H9 (cell line): Measurements from ENCODE around the gene DES. TPM values are rescaled to one million over a fixed set of nuclear protein-coding genes. Genes with fewer than 3 reads are reported as not detected.

Source experiments
- DNase-seq: peaks from one replicate; pipeline ENCODE4 v3.0.0-alpha.2; 2017
- H2AFZ ChIP-seq: one replicate; pipeline ENCODE4 v1.6.1; 2013; ENCODE audit warnings: mild to moderate bottlenecking, low read length, control low read depth, moderate library complexity
- H2AK5ac ChIP-seq: 2 replicates; pipeline ENCODE4 v1.6.1; 2013; ENCODE audit warnings: low read length, control low read depth, mixed read lengths; ENCODE audit not compliant: insufficient read length
- H2BK120ac ChIP-seq: one replicate; pipeline ENCODE4 v1.6.1; 2013; ENCODE audit warnings: low read depth, mild to moderate bottlenecking, low read length, control low read depth, inconsistent platforms; ENCODE audit not compliant: poor library complexity, severe bottlenecking
- H2BK12ac ChIP-seq: 2 replicates; pipeline ENCODE4 v1.6.1; 2013; ENCODE audit warnings: low read length, control low read depth, mixed read lengths, low read depth; ENCODE audit not compliant: insufficient read length
- H2BK15ac ChIP-seq: 2 replicates; pipeline ENCODE4 v1.6.1; 2013; ENCODE audit warnings: low read depth, low read length, control low read depth
- H2BK20ac ChIP-seq: one replicate; pipeline ENCODE4 v1.6.1; 2013; ENCODE audit warnings: low read depth, mild to moderate bottlenecking, low read length, control low read depth, inconsistent platforms; ENCODE audit not compliant: poor library complexity, severe bottlenecking
- H2BK5ac ChIP-seq: 2 replicates; pipeline ENCODE4 v1.6.1; 2013; ENCODE audit warnings: low read length, control low read depth, mixed read lengths; ENCODE audit not compliant: insufficient read length
- H3K14ac ChIP-seq: 2 replicates; pipeline ENCODE4 v1.6.1; 2013; ENCODE audit warnings: low read length, control low read depth; ENCODE audit not compliant: insufficient read depth
- H3K18ac ChIP-seq: 2 replicates; pipeline ENCODE4 v1.6.1; 2013; ENCODE audit warnings: low read depth, mild to moderate bottlenecking, mixed read lengths, low read length, control low read depth; ENCODE audit not compliant: insufficient read length
- H3K23ac ChIP-seq: 2 replicates; pipeline ENCODE4 v1.6.1; 2013; ENCODE audit warnings: low read length, control low read depth, mixed read lengths, low read depth; ENCODE audit not compliant: insufficient read length
- H3K23me2 ChIP-seq: 2 replicates; pipeline ENCODE4 v1.6.1; 2013; ENCODE audit warnings: low read depth, mild to moderate bottlenecking, mixed read lengths, low read length, control low read depth; ENCODE audit not compliant: insufficient read length, poor library complexity, severe bottlenecking
- H3K27ac ChIP-seq: 2 replicates; pipeline ENCODE4 v1.5.1; 2013; ENCODE audit warnings: low read length, control low read depth, mixed read lengths, low read depth; ENCODE audit not compliant: insufficient read length
- H3K27me3 ChIP-seq: 2 replicates; pipeline ENCODE4 v1.6.1; 2013; ENCODE audit warnings: low read length, control low read depth, inconsistent platforms; ENCODE audit not compliant: insufficient read depth
- H3K4ac ChIP-seq: 2 replicates; pipeline ENCODE4 v1.6.1; 2013; ENCODE audit warnings: low read depth, mild to moderate bottlenecking, control low read depth, inconsistent platforms, low read length, moderate library complexity
- H3K4me1 ChIP-seq: 2 replicates; pipeline ENCODE4 v1.6.1; 2013; ENCODE audit warnings: low read length, control low read depth, inconsistent platforms; ENCODE audit not compliant: insufficient read depth
- H3K4me2 ChIP-seq: 2 replicates; pipeline ENCODE4 v1.6.1; 2013; ENCODE audit warnings: low read length, control low read depth, mixed read lengths; ENCODE audit not compliant: insufficient read length, insufficient read depth
- H3K56ac ChIP-seq: 2 replicates; pipeline ENCODE4 v1.6.1; 2013; ENCODE audit warnings: low read depth, mild to moderate bottlenecking, mixed read lengths, low read length, control low read depth; ENCODE audit not compliant: insufficient read length
- H3K79me1 ChIP-seq: 2 replicates; pipeline ENCODE4 v1.6.1; 2013; ENCODE audit warnings: low read depth, mild to moderate bottlenecking, moderate library complexity, low read length, control low read depth, inconsistent platforms; ENCODE audit not compliant: insufficient read depth, poor library complexity, severe bottlenecking
- H3K79me2 ChIP-seq: 2 replicates; pipeline ENCODE4 v1.6.1; 2013; ENCODE audit warnings: low read length, control low read depth, inconsistent platforms; ENCODE audit not compliant: insufficient read depth
- H3K9ac ChIP-seq: 2 replicates; pipeline ENCODE4 v1.6.1; 2013; ENCODE audit warnings: low read length, control low read depth, mixed read lengths; ENCODE audit not compliant: insufficient read length; ENCODE audit errors: extremely low read depth
- H3K9me3 ChIP-seq: one replicate; pipeline ENCODE4 v1.6.1; 2013; ENCODE audit warnings: low read depth, low read length, inconsistent platforms; ENCODE audit not compliant: control insufficient read depth
- H3T11ph ChIP-seq: one replicate; pipeline ENCODE4 v1.6.1; 2013; ENCODE audit warnings: mild to moderate bottlenecking, low read length, control low read depth, inconsistent platforms
- H4K20me1 ChIP-seq: one replicate; pipeline ENCODE4 v1.6.1; 2013; ENCODE audit not compliant: control insufficient read depth, insufficient read length, insufficient read depth
- H4K5ac ChIP-seq: 2 replicates; pipeline ENCODE4 v1.6.1; 2013; ENCODE audit warnings: low read depth, mild to moderate bottlenecking, mixed read lengths, low read length, control low read depth; ENCODE audit not compliant: insufficient read length
- H4K8ac ChIP-seq: replicated peaks from 2 replicates; pipeline ENCODE4 v1.6.1; 2013; ENCODE audit warnings: low read length, control low read depth, mixed read lengths, low read depth; ENCODE audit not compliant: insufficient read length
- H4K91ac ChIP-seq: 2 replicates; pipeline ENCODE4 v1.6.1; 2013; ENCODE audit warnings: low read depth, mild to moderate bottlenecking, moderate library complexity, mixed read lengths, low read length, control low read depth; ENCODE audit not compliant: insufficient read length
- H3K27ac Mint-ChIP-seq, 3 experiments: 2 replicates in 2 of 3; 3 replicates in 1 of 3; pipeline ENCODE4 v1.8.0; 2020 to 2021; ENCODE audit warnings: mixed read lengths in 3 of 3, mild to moderate bottlenecking in 1 of 3, moderate library complexity in 1 of 3
- H3K27me3 Mint-ChIP-seq: 2 replicates; pipeline ENCODE4 v1.8.0; 2021; ENCODE audit warnings: low read depth, mild to moderate bottlenecking, moderate library complexity, mixed read lengths
- H3K36me3 Mint-ChIP-seq, 3 experiments: 2 replicates in 2 of 3; 3 replicates in 1 of 3; pipeline ENCODE4 v1.8.0; 2020 to 2021; ENCODE audit warnings: low read depth in 3 of 3, mixed read lengths in 3 of 3; ENCODE audit not compliant: insufficient read depth in 1 of 3
- H3K4me1 Mint-ChIP-seq, 2 experiments: 2 replicates each; pipeline ENCODE4 v1.8.0; 2020; ENCODE audit warnings: mixed read lengths in 2 of 2
- H3K4me3 Mint-ChIP-seq, 2 experiments: 2 replicates in 1 of 2; 3 replicates in 1 of 2; pipeline ENCODE4 v1.8.0; 2020 to 2021; ENCODE audit warnings: mild to moderate bottlenecking in 2 of 2, mixed read lengths in 2 of 2, moderate library complexity in 1 of 2
- H3K9me3 Mint-ChIP-seq, 2 experiments: 2 replicates in 1 of 2; 3 replicates in 1 of 2; pipeline ENCODE4 v1.8.0; 2020; ENCODE audit warnings: mild to moderate bottlenecking in 2 of 2, mixed read lengths in 2 of 2, moderate library complexity in 1 of 2
- WGBS: extraction: QIAGEN DNeasy Blood & Tissue Kit; methylation state at CpG from one replicate; pipeline ENCODE4 v1.1.7; 2013; ENCODE audit warnings: missing lambda C conversion rate, low lambda C conversion rate, mixed read lengths; ENCODE audit not compliant: insufficient read length; ENCODE audit errors: extremely low coverage; 5-methylcytosine and 5-hydroxymethylcytosine counted together
- total RNA-seq: library from RNA; stranded (reverse); gene quantifications from 2 replicates; pipeline ENCODE4 v1.2.1, GENCODE V29; 2021
- TF ChIP-seq, protein P1 (sequence below): fragments of 200-600 bp; sonication (generic); conservative IDR thresholded peaks from 3 replicates; pipeline ENCODE4 v1.8.0; 2021; ENCODE audit warnings: antibody characterized with exemption, mild to moderate bottlenecking

The DES gene
- total RNA-seq, 1 experiment from 2014 or later, result 4.6 TPM

DNA sequence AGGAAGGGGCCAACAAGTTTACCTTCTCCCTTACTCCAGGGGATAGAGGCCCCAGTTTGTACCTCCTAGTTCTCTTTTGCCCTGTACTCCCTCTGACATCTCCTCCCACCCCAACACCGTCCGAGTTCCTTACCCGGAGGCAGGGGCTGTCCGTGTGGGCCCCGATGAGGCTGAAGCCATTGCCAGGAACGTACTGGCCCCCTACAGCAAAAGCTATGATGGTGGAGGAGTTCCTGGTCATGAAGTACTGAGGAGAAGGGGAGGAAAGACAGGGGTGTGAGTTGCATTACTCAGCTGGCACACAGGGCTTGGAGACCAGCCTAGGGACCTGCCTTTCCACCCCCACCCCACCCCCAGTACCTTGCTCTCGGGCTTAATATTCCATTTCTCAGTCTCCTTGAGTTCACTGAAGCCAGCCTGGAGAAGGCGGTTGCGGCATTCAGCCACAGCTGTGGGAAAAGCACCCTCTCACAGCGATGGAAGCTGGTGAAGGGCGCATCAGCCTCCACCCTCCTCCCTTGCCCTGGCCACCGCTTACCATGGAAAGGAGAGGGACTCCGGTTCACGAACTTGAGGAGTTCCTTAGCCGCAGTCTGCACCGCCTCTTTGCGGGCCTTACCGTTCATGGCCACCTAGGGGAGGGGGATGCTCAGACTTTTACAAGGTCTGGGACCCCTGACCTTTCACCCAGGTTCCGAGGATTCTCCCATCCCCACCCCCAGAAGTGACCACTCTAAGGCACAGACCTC, 31.5 kb upstream of the DES start:
- Histone ChIP-seq H3K56ac (no peak overlapping the region), H2BK15ac (no peak overlapping the region), H3K4me1 (no peaks in the 10 kb centered on the region), H4K91ac (no peak overlapping the region), H3K4me2 (peak overlapping the region; percentile 71), H2AFZ (no peak overlapping the region), H3K27ac (no peak overlapping the region), H3K27me3 (no peaks in the 10 kb centered on the region), H3T11ph (no peak overlapping the region), H2AK5ac (no peak overlapping the region), H3K23me2 (peaks cover 7% of the 10 kb centered on the region), H4K5ac (no peak overlapping the region), H3K23ac (no peak overlapping the region), H2BK120ac (no peak overlapping the region), H3K9ac (peak overlapping the region; percentile 77), H4K8ac (no peak overlapping the region), H3K4ac (no peak overlapping the region), H3K9me3 (no peaks in the 10 kb centered on the region), H2BK20ac (no peak overlapping the region), H2BK5ac (no peak overlapping the region), H3K79me1 (no peaks in the 10 kb centered on the region), H3K79me2 (no peaks in the 10 kb centered on the region), H3K18ac (no peak overlapping the region), H4K20me1 (no peaks in the 10 kb centered on the region), H2BK12ac (no peak overlapping the region), H3K14ac (no peak overlapping the region; the same call in 1 of the 2 replicates)
- TF ChIP-seq, protein P1, sequence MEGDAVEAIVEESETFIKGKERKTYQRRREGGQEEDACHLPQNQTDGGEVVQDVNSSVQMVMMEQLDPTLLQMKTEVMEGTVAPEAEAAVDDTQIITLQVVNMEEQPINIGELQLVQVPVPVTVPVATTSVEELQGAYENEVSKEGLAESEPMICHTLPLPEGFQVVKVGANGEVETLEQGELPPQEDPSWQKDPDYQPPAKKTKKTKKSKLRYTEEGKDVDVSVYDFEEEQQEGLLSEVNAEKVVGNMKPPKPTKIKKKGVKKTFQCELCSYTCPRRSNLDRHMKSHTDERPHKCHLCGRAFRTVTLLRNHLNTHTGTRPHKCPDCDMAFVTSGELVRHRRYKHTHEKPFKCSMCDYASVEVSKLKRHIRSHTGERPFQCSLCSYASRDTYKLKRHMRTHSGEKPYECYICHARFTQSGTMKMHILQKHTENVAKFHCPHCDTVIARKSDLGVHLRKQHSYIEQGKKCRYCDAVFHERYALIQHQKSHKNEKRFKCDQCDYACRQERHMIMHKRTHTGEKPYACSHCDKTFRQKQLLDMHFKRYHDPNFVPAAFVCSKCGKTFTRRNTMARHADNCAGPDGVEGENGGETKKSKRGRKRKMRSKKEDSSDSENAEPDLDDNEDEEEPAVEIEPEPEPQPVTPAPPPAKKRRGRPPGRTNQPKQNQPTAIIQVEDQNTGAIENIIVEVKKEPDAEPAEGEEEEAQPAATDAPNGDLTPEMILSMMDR, result no peak
- peak; percentile 43 for DNase-seq
- no CpG with 5 or more reads among the region's 19 CpGs for WGBS
- Mint-ChIP-seq H3K36me3 (peaks cover 25 to 43% (median 40%) of the 10 kb centered on the region in 3 experiments; a peak in 6 of 7 replicates), H3K4me3 (peak overlapping the region; percentile 95 to 96), H3K4me1 (peaks cover 12 to 19% of the 10 kb centered on the region in 2 experiments), H3K9me3 (no peaks in the 10 kb centered on the region), H3K27ac (peak overlapping the region; percentile 44 to 98 (median 80); a peak in 5 of 7 replicates), H3K27me3 (no peaks in the 10 kb centered on the region)
